HEK293T (cell line): Measurements from ENCODE around the gene SMIM7.

ENCODE experiments used
- ARNT ChIP-seq: fragments of 450-650 bp; IDR thresholded peaks from 2 replicates; pipeline ENCODE4 v1.6.1; 2017; ENCODE audit warnings: mild to moderate bottlenecking
- BHLHE40 ChIP-seq: fragments of 450-650 bp; IDR thresholded peaks from 2 replicates; pipeline ENCODE4 v1.6.1; 2016; ENCODE audit warnings: mild to moderate bottlenecking, moderate library complexity, borderline replicate concordance
- FOXA1 ChIP-seq: fragments of 450-650 bp; IDR thresholded peaks from 2 replicates; pipeline ENCODE4 v1.6.1; 2016; ENCODE audit warnings: mild to moderate bottlenecking
- FOXK2 ChIP-seq: fragments of 450-650 bp; IDR thresholded peaks from 2 replicates; pipeline ENCODE4 v1.6.1; 2016; ENCODE audit warnings: mild to moderate bottlenecking
- FOXM1 ChIP-seq: fragments of 450-650 bp; IDR thresholded peaks from 2 replicates; pipeline ENCODE4 v1.6.1; 2017; ENCODE audit warnings: mild to moderate bottlenecking, borderline replicate concordance
- L3MBTL2 ChIP-seq: fragments of 450-650 bp; conservative IDR thresholded peaks from 2 replicates; pipeline ENCODE4 v1.6.1; 2016; ENCODE audit warnings: mild to moderate bottlenecking
- LEF1 ChIP-seq: fragments of 450-650 bp; IDR thresholded peaks from 2 replicates; pipeline ENCODE4 v1.6.1; 2017; ENCODE audit warnings: mild to moderate bottlenecking, borderline replicate concordance
- SP1 ChIP-seq: fragments of 450-650 bp; IDR thresholded peaks from 2 replicates; pipeline ENCODE4 v1.6.1; 2017
- SUZ12 ChIP-seq: fragments of 450-650 bp; IDR thresholded peaks from 2 replicates; pipeline ENCODE4 v1.6.1; 2016; ENCODE audit warnings: mild to moderate bottlenecking
- TARDBP ChIP-seq: fragments of 450-650 bp; IDR thresholded peaks from 2 replicates; pipeline ENCODE4 v1.6.1; 2016

GRCh38 chr19:16668176-16668575 lies 8.2 kb upstream of the SMIM7 start:
- no peak for TF ChIP-seq LEF1
- no peak for TF ChIP-seq SUZ12
- TF ChIP-seq TARDBP: no peak
- TF ChIP-seq FOXM1: no peak
- TF ChIP-seq L3MBTL2: no peak
- no peak for TF ChIP-seq FOXK2
- TF ChIP-seq SP1: no peak
- no peak for TF ChIP-seq BHLHE40
- no peak for TF ChIP-seq FOXA1
- TF ChIP-seq ARNT: no peak
